GM21529 (cell line): ENCODE measurements around the gene PIAS1.
A peak's percentile ranks its signal among the peaks of the same experiment; 100 is the strongest.
"Not testable (repeated sequence)": the region's sequence is repeated elsewhere in the genome, so short reads cannot be mapped to it uniquely, and the experiment has no call there.

Source experiments
- ATAC-seq: cut with Tn5 transposase; IDR thresholded peaks from one replicate; pipeline ENCODE4 v1.9.1; 2021; ENCODE audit not compliant: unreplicated experiment

PIAS1 gene

GRCh38 chr15:68230157-68231100, 176.3 kb downstream of the PIAS1 start:
- peak; percentile 10 for ATAC-seq

- no peak for ATAC-seq
Measured at GRCh38 chr15:68231102-68231818, 177.1 kb downstream of the PIAS1 start.

GRCh38 chr15:68232449-68232848, 178.3 kb downstream of the PIAS1 start:
- no peak for ATAC-seq

DNA sequence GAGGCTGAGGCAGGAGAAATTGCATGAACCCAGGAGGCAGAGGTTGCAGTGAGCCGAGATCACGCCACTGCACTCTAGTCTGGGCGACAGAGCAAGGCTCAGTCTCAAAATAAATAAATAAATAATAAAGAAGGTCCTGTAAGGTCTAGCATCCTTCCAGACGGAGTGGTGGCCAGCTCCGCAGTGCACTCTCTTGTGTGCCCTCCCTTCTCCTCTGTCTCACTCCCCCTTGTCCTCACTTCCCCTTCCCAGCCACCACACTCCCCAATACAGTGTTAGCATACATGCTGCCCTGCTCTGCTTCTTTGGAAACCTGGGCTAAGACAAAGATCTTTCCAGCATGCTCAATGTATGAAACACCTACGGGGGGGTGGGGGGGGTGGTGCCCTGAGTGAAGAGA, 178.8 kb downstream of the PIAS1 start:
- no peak for ATAC-seq

GRCh38 chr15:68234060-68234459, 179.9 kb downstream of the PIAS1 start:
- no peak for ATAC-seq

DNA sequence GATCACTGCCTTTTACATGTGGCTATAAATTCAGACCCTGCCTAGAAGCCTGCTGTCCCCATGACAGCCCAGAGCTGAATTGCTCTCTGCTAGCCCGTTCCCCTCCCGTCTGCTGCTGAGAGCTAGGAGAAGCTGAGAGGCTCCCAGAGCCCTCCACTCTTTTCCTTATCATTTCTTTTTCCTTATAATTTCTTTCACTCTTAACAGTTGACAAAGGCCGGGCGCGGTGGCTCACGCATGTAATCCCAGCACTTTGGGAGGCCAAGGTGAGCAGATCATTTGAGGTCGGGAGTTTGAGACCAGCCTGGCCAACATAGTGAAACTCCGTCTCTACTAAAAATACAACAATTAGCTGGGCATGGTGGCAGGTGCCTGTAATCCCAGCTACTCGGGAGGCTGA, 180.4 kb downstream of the PIAS1 start:
- ATAC-seq: not testable (repeated sequence)

- ATAC-seq: no peak
Measured at GRCh38 chr15:68235022-68235421, 180.9 kb downstream of the PIAS1 start.

- no peak for ATAC-seq
Measured at GRCh38 chr15:68239025-68239424, 184.9 kb downstream of the PIAS1 start.

DNA sequence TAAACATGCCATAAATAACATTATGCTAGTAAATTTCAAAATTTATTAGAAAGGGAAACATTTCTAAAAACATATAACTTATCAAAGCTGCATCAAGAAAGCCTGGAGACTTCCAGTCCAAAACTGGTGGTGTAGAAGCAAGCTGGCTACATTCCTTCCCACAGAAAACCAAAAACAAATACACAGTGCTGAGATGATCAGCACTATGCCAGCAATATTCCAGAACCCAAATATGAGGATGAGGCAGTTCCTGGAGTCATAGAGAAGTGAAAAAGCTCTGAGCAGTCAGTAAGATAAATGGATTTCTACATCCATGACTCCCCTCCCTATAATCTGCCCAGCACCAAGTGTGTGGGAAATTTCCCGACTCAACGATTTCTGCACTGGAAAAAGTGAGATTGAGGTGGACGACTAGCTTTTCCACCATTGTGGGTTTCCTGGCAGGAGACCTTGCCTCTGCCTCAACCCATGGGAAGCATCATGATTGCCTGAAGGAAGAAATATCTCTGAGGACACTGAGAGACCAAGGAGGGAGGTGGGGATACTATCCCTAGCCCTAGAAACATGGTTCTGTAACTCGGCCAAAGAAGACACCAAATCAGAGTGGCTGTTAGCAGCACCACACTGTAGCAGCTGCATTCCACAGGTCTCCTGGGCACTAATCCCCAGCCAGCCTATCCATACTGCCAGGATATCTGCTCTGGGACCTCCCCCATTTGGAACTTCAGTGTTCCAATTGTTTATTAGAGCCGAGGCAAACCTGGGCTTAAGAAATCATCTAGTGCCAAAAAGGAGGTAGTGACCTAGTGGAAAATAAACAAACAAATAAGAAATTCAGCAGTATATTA, 187.2 kb downstream of the PIAS1 start:
- no peak for ATAC-seq
